Embryonic facial prominence (tissue), 1 donor: ENCODE data around the gene MTHFD2.

Experiments
- DNase-seq: peaks from one replicate; pipeline ENCODE4 v3.0.0-alpha.2; 2016; ENCODE audit errors: extremely low spot score

Gene MTHFD2

DNA sequence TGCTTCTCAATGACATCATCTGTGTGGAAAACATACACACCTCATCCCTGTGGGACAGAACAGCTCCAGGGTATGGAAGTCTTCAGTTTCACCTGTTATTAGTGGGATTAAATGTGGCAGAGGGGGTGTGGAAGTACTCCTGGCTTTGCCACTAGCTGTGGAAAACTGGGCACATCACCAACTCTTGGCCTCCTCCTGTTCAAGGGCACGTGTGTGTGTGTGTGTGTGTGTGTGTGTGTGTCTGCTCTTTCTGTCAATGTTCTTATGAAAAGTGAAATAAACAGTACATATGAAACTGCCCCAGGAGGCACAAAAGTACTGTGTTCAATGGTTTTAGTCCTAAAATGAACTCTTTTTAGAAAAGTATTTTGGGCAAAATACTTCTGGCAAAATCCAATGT lies 65.9 kb downstream of the MTHFD2 start:
- DNase-seq, result no peak

- DNase-seq, result no peak
Measured at GRCh38 chr2:74267068-74267467, 68.7 kb downstream of the MTHFD2 start.
